Glutamatergic neuron (in vitro differentiated cells): ENCODE results near the gene TMOD1. TPM values are rescaled to one million over a fixed set of nuclear protein-coding genes. Genes with fewer than 3 reads are reported as not detected.
"Not testable (repeated sequence)": the region's sequence is repeated elsewhere in the genome, so short reads cannot be mapped to it uniquely, and the experiment has no call there.

Experiments
- DNase-seq: peaks from one replicate; pipeline ENCODE4 v3.0.0; 2022
- H3K27ac Mint-ChIP-seq: one replicate; pipeline ENCODE4 v1.8.0; 2020; ENCODE audit warnings: mild to moderate bottlenecking, mixed read lengths, inconsistent platforms; ENCODE audit not compliant: unreplicated experiment
- H3K27me3 Mint-ChIP-seq: one replicate; pipeline ENCODE4 v1.8.0; 2020; ENCODE audit warnings: mild to moderate bottlenecking, moderate library complexity, mixed read lengths, inconsistent platforms; ENCODE audit not compliant: unreplicated experiment
- H3K36me3 Mint-ChIP-seq: one replicate; pipeline ENCODE4 v1.8.0; 2020; ENCODE audit warnings: mild to moderate bottlenecking, mixed read lengths, inconsistent platforms; ENCODE audit not compliant: unreplicated experiment
- H3K4me1 Mint-ChIP-seq: one replicate; pipeline ENCODE4 v1.8.0; 2020; ENCODE audit warnings: mild to moderate bottlenecking, low read depth, mixed read lengths, inconsistent platforms; ENCODE audit not compliant: unreplicated experiment
- H3K4me3 Mint-ChIP-seq: one replicate; pipeline ENCODE4 v1.8.0; 2020; ENCODE audit warnings: mild to moderate bottlenecking, mixed read lengths, inconsistent platforms; ENCODE audit not compliant: unreplicated experiment
- H3K9me3 Mint-ChIP-seq: one replicate; pipeline ENCODE4 v1.8.0; 2020; ENCODE audit warnings: mild to moderate bottlenecking, moderate library complexity, mixed read lengths, inconsistent platforms; ENCODE audit not compliant: unreplicated experiment
- total RNA-seq: library from RNA; stranded (reverse); fragmentation: NEBNext Ultra II Directional; extraction: Animal tissue kit (Norgen Biotek cat#: 25700); gene quantifications from one replicate; pipeline ENCODE4 v1.2.1, GENCODE V29; 2021; ENCODE audit not compliant: unreplicated experiment
- TF ChIP-seq, protein P1 (sequence below): fragments of 200-600 bp; sonication (generic); IDR thresholded peaks from one replicate; pipeline ENCODE4 v1.5.0; 2021; ENCODE audit not compliant: partially characterized antibody, unreplicated experiment

The TMOD1 gene
- total RNA-seq, 1 donor from 2014 or later: 0.64 TPM

DNA sequence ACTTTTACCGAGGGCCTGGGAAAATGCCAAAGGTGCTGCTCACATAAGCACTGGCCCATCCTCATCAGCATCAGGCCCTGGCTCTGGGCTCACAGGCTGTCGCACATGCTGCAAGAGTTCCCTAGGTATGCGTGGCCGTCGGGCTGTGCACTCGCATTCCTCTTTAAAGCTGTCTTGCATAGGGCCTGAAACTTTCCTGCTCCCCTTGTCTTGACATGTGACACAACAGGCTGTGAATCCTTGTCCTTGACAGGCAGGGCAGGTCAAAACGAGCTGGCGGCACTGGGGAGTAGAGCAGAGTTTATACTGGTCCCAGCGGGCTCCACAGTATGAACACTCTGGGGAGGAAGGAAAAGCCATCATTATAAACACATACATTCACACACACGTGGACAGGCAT lies 101.0 kb downstream of the TMOD1 start:
- Mint-ChIP-seq H3K4me1 (no peaks in the 10 kb centered on the region), H3K36me3 (no peaks in the 10 kb centered on the region), H3K9me3 (peaks cover 2% of the 10 kb centered on the region), H3K4me3 (no peak overlapping the region), H3K27me3 (no peaks in the 10 kb centered on the region), H3K27ac (no peak overlapping the region)
- no peak for DNase-seq
- TF ChIP-seq, protein P1, sequence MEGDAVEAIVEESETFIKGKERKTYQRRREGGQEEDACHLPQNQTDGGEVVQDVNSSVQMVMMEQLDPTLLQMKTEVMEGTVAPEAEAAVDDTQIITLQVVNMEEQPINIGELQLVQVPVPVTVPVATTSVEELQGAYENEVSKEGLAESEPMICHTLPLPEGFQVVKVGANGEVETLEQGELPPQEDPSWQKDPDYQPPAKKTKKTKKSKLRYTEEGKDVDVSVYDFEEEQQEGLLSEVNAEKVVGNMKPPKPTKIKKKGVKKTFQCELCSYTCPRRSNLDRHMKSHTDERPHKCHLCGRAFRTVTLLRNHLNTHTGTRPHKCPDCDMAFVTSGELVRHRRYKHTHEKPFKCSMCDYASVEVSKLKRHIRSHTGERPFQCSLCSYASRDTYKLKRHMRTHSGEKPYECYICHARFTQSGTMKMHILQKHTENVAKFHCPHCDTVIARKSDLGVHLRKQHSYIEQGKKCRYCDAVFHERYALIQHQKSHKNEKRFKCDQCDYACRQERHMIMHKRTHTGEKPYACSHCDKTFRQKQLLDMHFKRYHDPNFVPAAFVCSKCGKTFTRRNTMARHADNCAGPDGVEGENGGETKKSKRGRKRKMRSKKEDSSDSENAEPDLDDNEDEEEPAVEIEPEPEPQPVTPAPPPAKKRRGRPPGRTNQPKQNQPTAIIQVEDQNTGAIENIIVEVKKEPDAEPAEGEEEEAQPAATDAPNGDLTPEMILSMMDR: no peak

DNA sequence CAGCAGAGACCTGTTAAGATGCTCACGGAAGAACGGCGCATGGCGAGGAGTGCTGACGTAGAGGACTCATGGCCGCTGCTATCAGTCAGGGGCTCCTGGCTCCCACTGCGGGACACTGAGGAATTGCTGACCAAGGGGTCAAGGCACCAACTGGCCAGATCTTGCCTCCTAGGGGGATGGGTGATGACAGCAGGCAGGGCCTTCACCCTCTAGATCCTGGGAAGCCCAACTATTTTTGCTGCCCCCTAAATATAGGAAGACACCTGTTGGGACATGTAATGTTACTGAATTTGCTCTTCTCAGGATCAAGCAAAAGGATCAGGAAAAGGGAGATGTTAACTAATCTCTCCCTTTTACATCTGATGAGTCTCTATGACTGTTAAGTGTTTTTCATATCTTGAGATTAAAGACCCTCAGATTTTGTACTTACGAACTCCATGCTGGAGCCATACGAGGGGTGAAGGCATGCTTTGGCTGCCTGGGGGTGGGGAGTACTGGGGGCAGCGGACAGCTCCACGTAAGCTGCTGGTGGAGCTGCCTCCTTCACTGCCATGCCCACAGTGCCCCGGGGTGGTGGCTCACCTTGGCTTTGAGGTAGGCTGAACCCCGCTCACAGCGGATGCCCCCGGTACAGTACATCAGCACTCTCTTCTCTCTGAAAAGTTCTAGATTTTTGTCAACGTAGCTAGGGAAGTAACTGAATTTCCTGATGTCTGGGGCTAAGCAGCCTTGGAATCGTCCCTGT lies 103.6 kb downstream of the TMOD1 start:
- TF ChIP-seq, protein P1: no peak

DNA sequence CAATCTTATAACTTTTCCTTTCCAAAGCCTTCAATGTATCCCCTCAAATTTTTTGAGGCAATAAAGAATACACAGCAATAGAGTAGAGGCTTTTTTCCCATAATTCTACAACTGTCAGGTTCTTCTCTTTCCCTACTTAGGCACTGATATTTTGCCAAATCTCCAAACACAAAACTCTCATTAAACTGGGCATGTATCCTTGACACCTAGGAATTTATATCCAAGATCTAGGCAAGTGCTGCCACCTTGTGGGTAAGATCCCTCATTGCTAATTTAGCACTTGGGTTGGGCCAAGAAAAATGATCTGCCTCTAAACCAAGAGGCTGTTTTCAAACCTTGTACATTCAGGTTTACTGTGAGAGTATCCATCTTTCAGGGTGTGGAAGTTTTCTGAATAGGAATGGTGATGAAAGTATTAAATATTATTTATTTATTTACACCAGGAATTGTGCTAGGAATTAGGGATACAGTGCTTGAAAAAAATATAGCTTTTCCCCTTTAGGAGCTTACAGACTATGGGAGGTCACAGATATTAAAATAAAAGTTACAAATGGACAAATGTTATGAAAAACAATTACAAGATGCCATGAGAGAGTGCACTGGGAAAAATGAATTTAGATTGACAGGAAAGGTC lies 114.1 kb downstream of the TMOD1 start:
- TF ChIP-seq, protein P1: peak; percentile 87
- DNase-seq: peak; percentile 58
- Mint-ChIP-seq H3K9me3 (peaks cover 5% of the 10 kb centered on the region), H3K4me3 (no peak overlapping the region), H3K27me3 (no peaks in the 10 kb centered on the region), H3K36me3 (peaks cover 6% of the 10 kb centered on the region), H3K27ac (no peak overlapping the region), H3K4me1 (no peaks in the 10 kb centered on the region)

More for the DNA sequence above, 103.6 kb downstream of the TMOD1 start:
- no peak overlapping the region for H3K27ac Mint-ChIP-seq
- peaks cover 2% of the 10 kb centered on the region for H3K9me3 Mint-ChIP-seq
- no peaks in the 10 kb centered on the region for H3K27me3 Mint-ChIP-seq
- no peak overlapping the region for H3K4me3 Mint-ChIP-seq
- no peaks in the 10 kb centered on the region for H3K4me1 Mint-ChIP-seq
- no peak for DNase-seq
- H3K36me3 Mint-ChIP-seq: peaks cover 4% of the 10 kb centered on the region

DNA sequence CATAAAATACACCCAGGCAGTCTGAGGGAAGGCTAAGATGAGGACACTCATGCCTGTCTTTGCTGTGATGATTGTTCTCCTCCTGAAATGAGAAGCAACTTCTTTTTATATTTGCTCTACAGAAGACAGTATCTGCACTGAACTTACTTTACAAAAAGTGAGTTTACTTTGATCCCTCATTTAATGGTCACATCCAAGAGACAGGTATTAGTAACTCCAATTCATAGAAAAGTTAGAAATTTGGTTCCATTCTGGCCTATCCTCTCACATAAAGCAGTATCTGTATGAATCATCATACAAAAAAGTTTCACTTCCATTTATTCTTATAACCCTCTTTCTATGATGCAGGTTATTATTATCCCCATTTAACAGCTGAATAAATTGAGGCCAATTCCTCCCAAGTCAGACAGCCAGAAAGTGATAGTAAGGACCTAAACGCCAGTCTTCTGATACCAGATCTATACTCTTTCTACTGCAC lies 116.5 kb downstream of the TMOD1 start:
- H3K27me3 Mint-ChIP-seq: no peaks in the 10 kb centered on the region

DNA sequence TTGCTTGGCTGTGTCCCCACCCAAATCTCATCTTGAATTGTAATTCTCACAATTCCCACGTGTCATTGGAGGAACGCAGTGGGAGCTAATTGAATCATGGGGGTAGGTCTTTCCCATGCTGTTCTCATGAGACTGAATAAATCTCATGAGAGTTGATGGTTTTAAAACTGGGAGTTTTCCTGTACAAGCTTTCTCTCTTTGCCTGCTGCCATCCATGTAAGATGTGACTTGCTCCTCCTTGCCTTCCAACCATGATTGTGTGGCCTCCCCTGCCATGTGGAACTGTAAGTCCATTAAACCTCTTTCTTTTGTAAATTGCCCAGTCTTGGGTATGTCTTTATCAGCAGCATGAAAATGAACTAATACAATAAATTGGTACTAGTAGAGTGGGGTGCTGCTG lies 118.6 kb downstream of the TMOD1 start:
- H3K4me3 Mint-ChIP-seq, H3K27me3 Mint-ChIP-seq, H3K27ac Mint-ChIP-seq, H3K4me1 Mint-ChIP-seq, H3K9me3 Mint-ChIP-seq, DNase-seq: not testable (repeated sequence)
- H3K36me3 Mint-ChIP-seq: peaks cover 41% of the 10 kb centered on the region

More for the DNA sequence above, 116.5 kb downstream of the TMOD1 start:
- peaks cover 27% of the 10 kb centered on the region for H3K36me3 Mint-ChIP-seq
- DNase-seq: no peak
- no peak overlapping the region for H3K4me3 Mint-ChIP-seq
- peaks cover 4% of the 10 kb centered on the region for H3K9me3 Mint-ChIP-seq
- TF ChIP-seq, protein P1: no peak
- H3K4me1 Mint-ChIP-seq: no peaks in the 10 kb centered on the region
- H3K27ac Mint-ChIP-seq: no peak overlapping the region

DNA sequence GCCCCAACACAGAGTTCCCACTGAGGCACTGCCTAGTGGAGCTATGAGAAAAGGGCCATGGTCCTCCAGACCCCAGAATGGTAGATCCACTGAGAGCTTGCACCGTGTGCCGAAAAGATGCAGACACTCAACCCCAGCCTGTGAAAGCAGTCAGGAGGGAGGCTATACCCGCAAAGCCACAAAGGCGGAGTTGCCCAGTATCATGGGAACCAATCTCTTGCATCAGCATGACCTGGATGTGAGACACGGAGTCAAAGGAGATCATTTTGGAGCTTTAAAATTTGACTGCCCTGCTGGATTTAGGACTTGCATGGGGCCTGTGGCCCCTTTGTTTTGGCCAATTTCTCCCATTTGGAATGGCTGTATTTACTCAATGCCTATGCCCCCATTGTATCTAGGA lies 121.0 kb downstream of the TMOD1 start:
- DNase-seq, H3K27ac Mint-ChIP-seq, H3K4me1 Mint-ChIP-seq, H3K4me3 Mint-ChIP-seq, H3K9me3 Mint-ChIP-seq, H3K27me3 Mint-ChIP-seq: not testable (repeated sequence)
- peaks cover 41% of the 10 kb centered on the region for H3K36me3 Mint-ChIP-seq
